Brain pericyte (primary cell): ENCODE results near the gene RYR1.
"Not testable (repeated sequence)": the region's sequence is repeated elsewhere in the genome, so short reads cannot be mapped to it uniquely, and the experiment has no call there.

ENCODE experiments used
- DNase-seq: peaks from one replicate; pipeline ENCODE4 v3.0.0-alpha.2; 2012; ENCODE audit warnings: low read depth, low spot score

The RYR1 gene

DNA sequence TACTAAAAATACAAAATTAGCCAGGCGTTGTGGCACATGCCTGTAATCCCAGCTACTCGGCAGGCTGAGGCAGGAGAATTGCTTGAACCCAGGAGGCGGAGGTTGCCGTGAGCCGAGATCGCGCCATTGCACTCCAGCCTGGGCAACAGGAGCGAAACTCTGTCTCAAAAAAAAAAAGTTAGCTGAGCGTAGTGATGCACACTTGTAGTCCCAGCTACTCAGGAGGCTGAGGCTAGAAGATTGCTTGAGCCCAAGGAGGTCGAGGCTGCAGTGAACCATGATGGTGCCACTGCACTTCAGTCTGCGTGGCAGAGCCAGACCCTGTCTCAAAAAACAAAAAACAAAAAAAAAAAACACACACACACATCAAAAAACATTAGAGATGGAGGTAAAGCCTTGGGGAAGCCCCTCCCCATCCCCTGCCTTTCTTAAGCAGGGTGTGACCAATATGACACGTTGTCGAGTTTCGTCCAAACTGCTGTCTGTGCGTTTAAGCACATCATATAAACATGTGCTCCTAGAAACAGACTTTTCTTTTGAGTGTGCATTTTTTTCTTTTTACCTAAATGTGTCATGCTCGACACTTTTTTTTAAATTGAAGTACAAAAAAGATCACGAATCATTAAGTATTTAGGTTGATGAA lies 6.3 kb upstream of the RYR1 start:
- DNase-seq: not testable (repeated sequence)

DNA sequence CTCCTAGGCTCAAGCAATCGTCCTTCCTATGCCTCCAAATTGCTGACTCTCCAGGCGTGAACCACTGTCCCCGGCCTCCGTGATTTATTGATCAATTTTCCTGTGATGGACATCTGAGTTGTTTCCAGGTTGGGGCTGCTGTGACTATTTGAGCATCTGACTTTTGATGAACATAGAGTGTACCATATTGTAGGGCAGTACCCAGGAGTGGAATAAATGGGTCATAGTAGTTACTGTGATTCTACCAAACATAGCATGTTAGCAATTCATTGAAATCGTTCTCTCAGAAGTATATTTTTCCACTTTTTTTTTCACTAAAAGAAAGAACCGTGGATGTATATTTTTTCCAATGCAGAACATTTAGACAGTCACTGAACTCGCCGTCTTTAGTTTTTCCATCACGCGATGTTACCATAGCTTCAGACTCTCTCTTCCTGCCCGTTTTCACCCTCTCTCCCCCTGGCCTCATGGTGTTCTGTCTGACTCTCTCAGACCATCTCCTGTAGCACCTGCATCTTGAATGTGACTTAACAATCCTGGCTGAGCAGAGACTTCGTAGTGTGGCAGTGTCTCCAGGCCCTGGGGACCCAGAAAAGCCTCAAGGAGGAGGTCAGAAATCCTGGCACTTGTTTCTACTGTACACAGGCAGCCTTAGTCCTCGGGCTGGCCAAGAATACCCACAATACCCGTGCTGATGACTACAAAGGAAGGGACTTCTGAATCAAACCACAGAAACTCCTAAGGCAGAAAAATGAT lies 4.3 kb upstream of the RYR1 start:
- no peak for DNase-seq

DNA sequence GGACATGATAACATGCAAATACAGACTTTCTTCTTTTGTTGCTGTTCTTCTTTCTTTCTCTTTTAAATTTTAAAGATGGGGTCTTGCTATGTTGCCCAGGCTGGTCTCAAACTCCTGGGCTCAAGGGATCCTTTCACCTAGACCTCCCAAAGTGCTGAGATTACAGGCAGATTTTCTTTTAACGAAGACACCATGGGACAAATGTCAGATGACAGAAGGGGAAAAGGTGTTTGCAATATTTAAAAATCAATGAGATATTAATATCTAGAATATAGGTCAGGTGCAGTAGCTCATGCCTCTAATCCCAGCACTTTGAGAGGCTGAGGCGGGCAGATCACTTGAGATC lies 3.7 kb upstream of the RYR1 start:
- no peak for DNase-seq

DNA sequence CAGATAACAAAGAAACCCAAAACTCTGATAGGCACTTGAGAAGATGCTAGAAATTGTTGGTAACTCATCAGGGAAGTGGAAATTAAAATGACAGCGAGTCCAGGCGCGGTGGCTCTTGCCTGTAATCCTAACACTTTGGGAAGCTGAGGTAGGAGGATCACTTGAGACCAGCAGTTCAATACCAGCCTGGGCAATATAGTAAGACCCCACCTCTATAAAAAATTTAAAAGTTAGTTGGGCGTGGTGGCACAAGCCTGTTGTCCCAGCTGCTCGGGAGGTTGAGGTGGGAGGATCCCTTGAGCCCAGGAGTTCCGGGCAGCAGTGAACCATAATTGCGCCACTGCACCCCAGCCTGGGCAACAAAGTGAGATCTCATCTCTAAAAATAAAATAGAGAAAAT lies 2.6 kb upstream of the RYR1 start:
- no peak for DNase-seq

DNA sequence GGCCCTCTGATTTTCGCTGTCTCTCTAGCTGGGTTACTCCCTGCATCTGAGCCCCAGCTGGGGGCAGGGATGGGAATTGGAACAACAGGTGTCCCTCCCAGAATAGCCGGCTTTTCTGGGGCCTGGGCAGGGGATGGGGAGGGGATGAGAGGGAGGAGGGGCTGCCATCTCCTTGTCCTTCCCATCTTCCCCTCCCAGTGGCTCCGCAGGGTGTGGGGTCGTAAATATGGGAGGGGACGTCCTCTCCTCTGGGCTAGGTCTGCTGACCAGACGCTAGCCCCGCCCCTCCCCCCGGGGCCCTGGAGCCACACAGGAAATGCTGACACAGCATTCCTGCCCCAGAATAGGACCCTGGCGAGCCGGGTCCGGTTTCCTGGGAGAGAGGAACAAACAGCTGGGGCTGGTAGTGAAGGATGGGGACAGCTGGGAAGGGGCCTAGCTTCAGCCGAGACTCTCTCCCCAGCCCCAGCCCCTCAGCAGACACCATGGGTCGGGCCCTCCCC lies 1.1 kb downstream of the RYR1 start:
- DNase-seq: no peak

DNA sequence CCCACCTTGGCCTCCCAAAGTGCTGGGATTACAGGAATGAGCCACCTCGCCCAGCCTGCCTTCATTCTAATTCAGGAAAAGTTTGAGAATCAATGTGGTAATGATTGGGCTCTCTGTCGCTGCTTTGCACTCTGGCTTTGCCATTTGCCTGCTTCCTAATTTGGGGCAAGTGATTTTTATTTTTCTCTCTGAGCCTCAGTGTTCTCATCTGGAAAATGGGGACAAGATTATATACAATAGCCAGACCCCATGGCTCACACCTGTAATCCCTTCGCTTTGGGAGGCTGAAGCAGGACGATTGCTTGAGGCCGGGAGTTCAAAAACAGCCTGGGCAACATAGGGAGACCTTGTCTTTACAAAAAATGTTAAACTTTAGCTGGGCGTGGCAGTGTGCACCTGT lies 3.8 kb downstream of the RYR1 start:
- no peak for DNase-seq

DNA sequence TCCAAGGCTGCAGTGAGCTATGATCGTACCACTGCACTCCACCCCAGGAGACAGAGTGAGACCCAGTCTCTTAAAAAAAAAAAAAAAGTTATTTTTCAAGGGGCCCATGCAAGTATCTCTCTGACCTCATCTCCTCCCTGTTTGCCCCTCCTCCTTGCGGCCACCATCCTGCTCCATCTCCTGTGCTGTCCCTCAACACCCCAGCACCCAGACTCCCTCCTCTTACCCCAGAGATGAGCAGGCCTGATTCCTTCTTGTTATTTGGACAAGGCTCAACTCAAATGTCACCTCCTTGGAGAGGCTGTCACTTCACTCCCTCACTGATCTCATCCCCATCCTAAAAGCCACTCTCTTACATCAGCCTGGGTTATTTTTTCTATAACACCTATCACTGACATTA lies 4.4 kb downstream of the RYR1 start:
- DNase-seq: no peak

DNA sequence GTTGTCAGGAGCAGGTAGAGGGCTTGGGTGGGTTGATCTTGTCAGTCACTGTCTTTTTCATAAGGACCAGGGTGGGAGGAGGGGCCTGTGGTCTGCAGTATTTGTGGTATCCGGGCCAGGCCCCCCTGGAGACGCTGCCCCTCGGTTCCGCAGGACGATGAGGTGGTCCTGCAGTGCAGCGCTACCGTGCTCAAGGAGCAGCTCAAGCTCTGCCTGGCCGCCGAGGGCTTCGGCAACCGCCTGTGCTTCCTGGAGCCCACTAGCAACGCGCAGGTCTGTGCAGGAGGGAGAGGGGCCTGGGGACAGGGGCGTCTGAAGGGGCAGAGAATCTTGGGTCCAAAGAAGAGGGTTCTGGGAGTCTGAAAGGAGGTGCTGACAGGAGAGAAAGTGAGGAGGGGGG lies 7.1 kb downstream of the RYR1 start:
- no peak for DNase-seq

DNA sequence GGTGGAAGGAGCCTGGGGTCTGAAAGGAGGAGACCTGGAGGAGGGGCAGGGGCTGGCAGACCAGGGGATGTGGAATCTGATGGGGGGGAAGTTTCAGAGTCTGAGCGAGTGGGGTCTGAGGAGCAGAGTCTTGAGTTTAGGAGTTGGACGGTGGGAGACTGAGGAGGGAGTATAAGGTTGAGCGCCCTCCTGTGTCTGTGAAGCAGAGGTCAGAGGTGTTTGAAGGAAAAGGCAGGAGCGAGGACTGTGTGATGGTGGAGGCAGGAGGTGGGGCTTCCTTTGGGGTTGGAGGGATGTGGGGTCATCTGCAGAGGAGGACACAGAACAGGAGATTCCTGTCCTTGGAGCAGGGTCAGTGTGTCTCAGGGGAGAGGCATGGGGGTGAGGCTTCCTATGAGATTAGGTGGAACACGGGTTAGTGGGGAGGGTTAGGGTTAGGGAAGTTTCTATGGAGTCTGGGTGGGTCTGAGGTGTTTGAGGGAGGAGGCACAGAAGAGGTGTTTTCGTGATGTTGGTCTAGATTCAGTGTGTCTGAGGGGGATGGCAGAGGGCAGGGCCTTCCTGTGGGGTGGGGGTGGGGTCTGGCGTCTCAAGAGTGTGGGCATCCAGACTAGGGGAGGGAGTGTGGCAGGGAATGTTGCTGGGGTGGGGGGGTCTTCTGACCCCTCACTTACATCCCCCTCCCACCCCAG lies 8.3 kb downstream of the RYR1 start:
- no peak for DNase-seq

DNA sequence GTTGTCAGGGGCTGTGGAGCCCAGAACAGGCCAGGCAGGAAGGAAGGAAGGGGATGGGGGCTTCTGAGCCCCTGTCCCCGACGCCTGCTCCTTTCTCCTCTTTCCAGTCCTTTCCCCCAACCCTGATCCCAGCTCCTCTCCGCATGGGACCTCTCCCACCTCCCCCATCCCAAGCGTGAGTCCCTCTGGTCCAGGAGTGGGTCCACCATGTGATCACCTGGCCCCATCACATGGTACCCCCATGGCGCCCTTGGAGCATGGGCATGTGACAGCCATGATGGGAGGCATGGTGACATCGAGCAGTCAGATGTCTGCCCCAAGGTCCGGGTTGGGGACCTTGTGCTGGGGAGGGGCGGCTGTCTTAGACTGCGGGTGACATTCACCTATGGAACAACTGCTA lies 9.2 kb downstream of the RYR1 start:
- DNase-seq: no peak

DNA sequence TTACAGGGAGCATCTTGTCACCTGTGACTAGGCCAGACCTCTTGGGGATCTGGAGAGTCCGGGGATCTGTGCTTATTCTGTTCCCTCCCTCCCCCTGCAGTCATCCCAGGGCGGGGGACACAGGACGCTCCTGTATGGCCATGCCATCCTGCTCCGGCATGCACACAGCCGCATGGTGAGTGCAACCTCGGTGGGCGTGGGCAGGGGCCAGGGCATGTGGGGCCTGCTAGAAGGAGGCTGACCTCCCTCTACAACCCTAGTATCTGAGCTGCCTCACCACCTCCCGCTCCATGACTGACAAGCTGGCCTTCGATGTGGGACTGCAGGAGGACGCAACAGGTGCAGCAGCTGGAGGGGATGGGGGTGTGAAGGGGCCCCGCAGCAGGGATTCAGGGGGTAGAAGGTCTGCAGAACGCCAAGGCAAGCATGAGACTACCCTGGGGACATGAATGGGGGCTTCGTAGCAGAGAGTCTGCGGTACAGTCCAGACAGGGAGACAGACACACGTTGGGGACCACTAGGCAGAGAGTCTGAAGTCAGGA lies 10.0 kb downstream of the RYR1 start:
- no peak for DNase-seq

DNA sequence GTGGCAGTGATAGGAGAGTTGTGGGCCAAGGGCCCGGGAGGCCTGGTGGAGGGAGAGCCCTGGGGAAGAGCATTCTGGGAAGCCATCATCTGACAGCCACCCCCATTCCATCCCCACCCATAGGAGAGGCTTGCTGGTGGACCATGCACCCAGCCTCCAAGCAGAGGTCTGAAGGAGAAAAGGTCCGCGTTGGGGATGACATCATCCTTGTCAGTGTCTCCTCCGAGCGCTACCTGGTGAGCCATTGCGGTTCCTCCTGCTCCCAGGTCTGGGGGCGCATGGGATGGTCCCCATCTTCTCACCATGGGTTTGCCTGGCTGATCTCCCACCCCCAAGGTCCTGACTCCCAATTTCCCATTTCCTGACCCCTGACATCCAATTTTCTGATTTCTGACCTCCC lies 10.5 kb downstream of the RYR1 start:
- no peak for DNase-seq

DNA sequence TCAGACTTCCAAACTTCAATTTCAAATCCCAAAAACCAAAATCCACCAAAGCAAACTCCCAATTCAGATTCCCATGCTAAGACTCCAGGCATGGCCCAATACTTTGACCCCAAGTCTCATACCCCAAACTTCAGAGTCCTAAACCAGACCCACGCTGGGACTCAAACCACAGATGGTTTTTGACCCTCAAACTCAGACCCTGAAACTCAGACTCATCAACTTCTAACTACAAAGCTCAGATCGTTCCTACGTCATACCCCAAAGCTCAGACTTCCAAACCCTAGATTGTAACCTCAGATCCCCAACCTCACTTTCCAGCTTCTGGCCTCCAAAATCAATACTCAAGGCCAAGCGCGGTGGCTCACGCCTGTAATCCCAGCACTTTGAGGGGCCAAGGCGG lies 11.9 kb downstream of the RYR1 start:
- DNase-seq: no peak

DNA sequence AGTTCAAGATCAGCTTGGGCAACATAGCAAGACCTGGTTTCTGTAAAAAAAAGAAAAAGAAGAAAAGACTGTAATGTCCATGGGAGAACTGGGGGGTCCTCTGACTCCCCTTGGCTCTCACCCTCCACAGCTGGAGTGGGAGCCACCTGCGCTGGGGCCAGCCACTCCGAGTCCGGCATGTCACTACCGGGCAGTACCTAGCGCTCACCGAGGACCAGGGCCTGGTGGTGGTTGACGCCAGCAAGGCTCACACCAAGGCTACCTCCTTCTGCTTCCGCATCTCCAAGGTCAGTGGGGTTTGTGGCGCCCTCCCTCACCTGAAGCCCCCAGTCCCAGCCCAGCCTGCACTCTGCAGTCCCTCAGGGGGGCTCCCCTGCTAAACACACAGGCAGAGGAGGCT lies 14.7 kb downstream of the RYR1 start:
- DNase-seq: no peak

DNA sequence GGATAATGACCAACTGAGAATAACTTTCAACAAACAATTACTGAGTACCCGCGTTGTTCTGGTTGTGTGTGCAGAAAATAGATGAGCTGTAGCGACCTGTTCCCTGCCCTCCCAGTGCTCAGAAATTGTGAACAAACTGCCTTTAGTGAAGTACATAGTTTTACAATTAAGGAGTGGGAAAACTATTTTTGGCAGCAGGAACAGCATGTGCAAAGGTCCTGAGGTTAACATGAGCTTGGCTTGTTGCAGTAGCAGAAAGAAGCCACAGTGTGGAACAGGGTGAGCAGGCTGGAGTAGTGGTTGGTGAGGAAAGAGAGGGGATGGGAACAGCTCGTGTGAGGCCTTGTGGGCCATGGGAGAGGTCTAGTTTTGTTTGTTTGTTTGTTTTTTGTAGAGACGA lies 16.0 kb downstream of the RYR1 start:
- no peak for DNase-seq

DNA sequence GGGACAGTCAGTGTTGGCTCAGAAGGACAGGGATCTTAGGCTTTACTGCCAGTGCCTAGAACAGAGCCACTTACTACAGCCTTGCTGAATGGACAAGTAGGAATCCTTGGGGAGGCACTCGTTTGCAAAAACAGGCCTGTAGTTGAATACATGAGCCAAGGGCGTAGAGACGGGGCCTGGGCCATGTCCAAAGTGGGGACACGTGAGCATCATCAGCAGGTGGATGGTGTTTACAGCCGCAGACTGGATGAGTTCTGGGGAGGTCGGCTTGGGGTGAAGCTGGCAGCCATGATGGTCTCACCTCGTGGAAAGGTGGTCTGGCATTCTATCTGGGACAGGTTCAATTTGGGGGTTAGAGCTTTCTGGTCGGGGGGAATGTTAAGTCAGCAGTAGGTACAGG lies 17.5 kb downstream of the RYR1 start:
- DNase-seq: no peak

DNA sequence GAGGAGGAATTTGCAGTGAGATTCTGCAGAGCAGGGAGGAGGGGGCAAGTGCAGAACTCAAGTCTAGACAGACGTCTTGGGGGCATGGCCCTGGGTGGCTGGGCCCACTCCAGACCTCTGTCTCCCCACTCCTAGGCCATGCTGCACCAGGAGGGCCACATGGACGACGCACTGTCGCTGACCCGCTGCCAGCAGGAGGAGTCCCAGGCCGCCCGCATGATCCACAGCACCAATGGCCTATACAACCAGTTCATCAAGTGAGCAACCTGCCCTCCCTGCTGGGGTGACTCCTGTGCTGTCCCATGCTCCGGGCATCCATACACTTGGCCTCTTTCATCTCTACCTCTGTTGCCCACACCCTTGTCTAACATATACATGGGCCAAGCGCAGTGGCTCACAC lies 18.1 kb downstream of the RYR1 start:
- DNase-seq: no peak

DNA sequence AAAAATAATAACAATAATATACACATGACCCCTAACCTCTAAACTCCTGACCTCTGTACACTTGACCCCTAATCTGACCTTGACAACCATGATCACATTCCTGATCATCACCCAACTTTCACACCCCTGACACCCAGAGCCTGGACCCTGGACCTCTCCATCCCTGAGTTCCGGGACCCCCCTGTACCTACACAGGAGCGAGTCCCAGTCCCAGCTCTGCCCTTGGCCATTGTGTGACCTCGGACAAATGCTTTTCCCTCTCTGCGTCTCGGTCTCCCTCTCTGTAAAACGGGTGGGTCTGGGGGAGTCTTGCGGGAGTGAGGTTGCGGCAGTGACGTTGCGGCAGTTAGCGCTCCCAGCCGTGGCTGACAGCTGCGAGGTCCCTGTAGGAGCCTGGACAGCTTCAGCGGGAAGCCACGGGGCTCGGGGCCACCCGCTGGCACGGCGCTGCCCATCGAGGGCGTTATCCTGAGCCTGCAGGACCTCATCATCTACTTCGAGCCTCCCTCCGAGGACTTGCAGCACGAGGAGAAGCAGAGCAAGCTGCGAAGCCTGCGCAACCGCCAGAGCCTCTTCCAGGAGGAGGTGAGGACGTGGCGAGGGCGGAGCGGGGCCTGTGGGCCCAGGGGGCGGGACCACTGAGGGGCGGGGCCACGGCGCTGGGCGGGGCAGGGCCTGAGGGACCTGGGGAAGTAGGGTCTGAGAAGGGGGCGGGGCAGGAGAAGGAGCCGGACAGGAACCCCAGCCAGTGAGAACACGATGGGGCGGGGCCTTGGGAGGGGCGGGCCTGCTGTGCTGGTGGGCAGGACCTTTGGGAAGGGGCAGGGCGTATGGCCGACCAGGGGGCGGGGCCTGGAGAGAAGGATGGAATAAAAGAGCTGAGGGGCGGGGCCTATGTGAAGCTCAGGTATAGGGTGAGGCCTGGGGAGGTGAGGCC lies 19.2 kb downstream of the RYR1 start:
- DNase-seq: no peak

DNA sequence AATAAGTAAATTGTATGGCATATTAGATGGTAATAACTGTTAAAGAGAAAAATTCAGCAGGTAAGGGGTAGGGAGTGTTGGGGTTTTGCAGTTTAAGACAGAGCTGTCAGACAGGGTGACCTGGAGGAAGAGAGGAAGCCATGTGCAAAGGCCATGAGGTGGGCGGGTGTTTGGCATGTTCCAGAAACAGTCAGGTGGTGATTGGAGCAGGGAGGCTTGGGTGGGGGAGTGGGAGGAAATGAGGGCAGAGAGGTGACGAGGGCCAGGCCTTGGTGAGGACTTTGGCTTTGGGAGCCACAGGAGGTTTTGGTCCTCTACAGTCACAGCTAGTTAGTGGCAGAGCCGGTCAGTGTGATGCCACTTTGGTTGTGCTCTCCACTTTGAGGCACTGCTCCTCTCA lies 20.1 kb downstream of the RYR1 start:
- no peak for DNase-seq

DNA sequence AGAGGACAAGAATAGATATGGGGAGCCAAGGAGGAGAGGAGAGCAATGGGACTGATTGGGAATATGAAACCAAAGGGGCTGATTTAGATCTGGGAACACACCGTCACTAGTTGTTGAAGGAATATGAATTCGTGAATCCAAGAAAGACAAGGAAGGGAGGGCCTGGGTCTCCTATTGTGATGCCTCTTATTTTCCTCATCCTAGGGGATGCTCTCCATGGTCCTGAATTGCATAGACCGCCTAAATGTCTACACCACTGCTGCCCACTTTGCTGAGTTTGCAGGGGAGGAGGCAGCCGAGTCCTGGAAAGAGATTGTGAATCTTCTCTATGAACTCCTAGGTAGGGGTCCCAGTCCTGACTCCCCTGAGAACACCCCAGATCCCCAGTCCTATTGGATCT lies 21.5 kb downstream of the RYR1 start:
- no peak for DNase-seq

DNA sequence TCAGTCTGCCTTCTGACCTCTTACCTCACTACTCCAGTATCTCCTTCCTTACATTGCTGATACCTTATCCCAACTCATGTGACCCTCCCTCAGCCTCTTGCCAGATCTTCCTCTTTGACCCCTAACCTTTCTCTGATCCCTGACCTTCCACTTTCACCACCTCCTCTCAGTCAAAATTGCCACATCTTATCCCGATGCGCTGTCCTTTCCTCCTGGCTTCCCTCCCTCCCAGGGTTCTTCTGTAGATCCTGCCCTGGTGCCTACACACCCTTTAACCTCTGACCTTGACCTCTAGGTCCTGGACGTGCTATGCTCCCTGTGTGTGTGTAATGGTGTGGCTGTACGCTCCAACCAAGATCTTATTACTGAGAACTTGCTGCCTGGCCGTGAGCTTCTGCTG lies 23.7 kb downstream of the RYR1 start:
- DNase-seq: no peak
